Endothelial cell of umbilical vein (primary cell): Measurements from ENCODE around the gene SFSWAP. TPM values are rescaled to one million over a fixed set of nuclear protein-coding genes. Genes with fewer than 3 reads are reported as not detected.

Experiments
- BruUV-seq: library from RNA; stranded (reverse); fragments of 400-500 nt; replicated peaks from 2 replicates; lab custom pipeline; 2021; lab: Mats Ljungman, UMichigan
- CTCF ChIA-PET: fragments of 300-600, 350-600 bp; sonication (Branson Sonifier 250); formaldehyde crosslinking; loops from one replicate; lab custom pipeline; 2021; ENCODE audit warnings: antibody characterized with exemption, inconsistent platforms; lab: Charles Lee
- POLR2A ChIA-PET: fragments of 300-600, 350-600 bp; sonication (Branson Sonifier 250); formaldehyde crosslinking; loops from one replicate; lab custom pipeline; 2021; ENCODE audit warnings: antibody characterized with exemption, inconsistent platforms; lab: Charles Lee
- DNase-seq: peaks from one replicate; pipeline ENCODE4 v3.0.0-alpha.2; 2011; ENCODE audit warnings: low read depth, low spot score
- FAIRE-seq: peaks from 2 replicates; lab custom pipeline; 2011; peaks lifted over from hg19 to GRCh38; lab: Jason Lieb, UNC
- H2AFZ ChIP-seq: 2 replicates; pipeline ENCODE4 v1.6.0; 2012; ENCODE audit warnings: low read depth, low read length, control low read depth, inconsistent platforms
- H3K27ac ChIP-seq: 2 replicates; pipeline ENCODE4 v1.5.1; 2011; ENCODE audit warnings: low read depth, mild to moderate bottlenecking, control low read depth, low read length, moderate library complexity; ENCODE audit not compliant: insufficient read depth
- H3K27me3 ChIP-seq, 2 experiments: 2 replicates each; pipeline versions ENCODE4 v1.6.0 to v1.6.1; 2011; ENCODE audit warnings: low read length in 2 of 2, mixed read lengths in 1 of 2; ENCODE audit not compliant: control insufficient read depth in 2 of 2, insufficient read depth in 2 of 2
- H3K36me3 ChIP-seq, 2 experiments: 2 replicates in 1 of 2; 3 replicates in 1 of 2; pipeline ENCODE4 v1.5.1; 2011; ENCODE audit warnings: low read length in 2 of 2, mild to moderate bottlenecking in 1 of 2, moderate library complexity in 1 of 2; ENCODE audit not compliant: control insufficient read depth in 2 of 2, insufficient read depth in 2 of 2; ENCODE audit errors: extremely low read depth in 1 of 2
- H3K4me1 ChIP-seq: 3 replicates; pipeline ENCODE4 v1.5.1; 2011; ENCODE audit warnings: mild to moderate bottlenecking, low read length; ENCODE audit not compliant: control insufficient read depth, insufficient read depth; ENCODE audit errors: extremely low read depth
- H3K4me2 ChIP-seq: 2 replicates; pipeline ENCODE4 v1.6.1; 2011; ENCODE audit warnings: low read length, control low read depth, mixed read lengths; ENCODE audit not compliant: insufficient read depth
- H3K4me3 ChIP-seq, 3 experiments: fragments of 200-600 bp in 1 of 3; sonication (generic), shearing (Covaris generic) in 1 of 3; replicated peaks in 1 of 3; 2 replicates each; pipeline ENCODE4 v1.5.1; 2011 to 2016; ENCODE audit warnings: control low read depth in 3 of 3, low read length in 3 of 3, mild to moderate bottlenecking in 2 of 3, inconsistent platforms in 1 of 3, low read depth in 1 of 3, moderate library complexity in 1 of 3; ENCODE audit not compliant: insufficient read depth in 1 of 3
- H3K79me2 ChIP-seq: 2 replicates; pipeline ENCODE4 v1.6.0; 2012; ENCODE audit warnings: low read length, inconsistent platforms; ENCODE audit not compliant: control insufficient read depth, insufficient read depth
- H3K9ac ChIP-seq: replicated peaks from 2 replicates; pipeline ENCODE3; 2011; ENCODE audit warnings: low read length, control low read depth; ENCODE audit not compliant: insufficient read depth; ENCODE audit errors: extremely low read depth
- H3K9me1 ChIP-seq: replicated peaks from 3 replicates; pipeline ENCODE4 v1.6.0; 2011; ENCODE audit warnings: mild to moderate bottlenecking, low read length; ENCODE audit not compliant: control insufficient read depth, insufficient read depth; ENCODE audit errors: extremely low read depth
- H3K9me3 ChIP-seq: replicated peaks from 2 replicates; pipeline ENCODE4 v1.5.1; 2012; ENCODE audit warnings: low read length, inconsistent platforms; ENCODE audit not compliant: control insufficient read depth, insufficient read depth
- H4K20me1 ChIP-seq: replicated peaks from 2 replicates; pipeline ENCODE3; 2011; ENCODE audit warnings: mild to moderate bottlenecking, low read length; ENCODE audit not compliant: control insufficient read depth, insufficient read depth; ENCODE audit errors: extremely low read depth
- CTCF ChIP-seq, 2 donors: IDR thresholded peaks; 1 replicate in 1 of 2; 2 replicates in 1 of 2; pipeline ENCODE4 v1.5.1; 2011; ENCODE audit warnings: low read length in 2 of 2, mild to moderate bottlenecking in 2 of 2, moderate library complexity in 2 of 2, control low read depth in 1 of 2, inconsistent platforms in 1 of 2, low read depth in 1 of 2; ENCODE audit not compliant: insufficient read depth in 1 of 2; ENCODE audit errors: extremely low read depth in 1 of 2
- EZH2 ChIP-seq: IDR thresholded peaks from 2 replicates; pipeline ENCODE4 v1.6.1; 2012; ENCODE audit warnings: borderline replicate concordance, low read depth, mild to moderate bottlenecking, moderate library complexity, low read length, inconsistent platforms; ENCODE audit not compliant: severe bottlenecking
- FOS ChIP-seq: IDR thresholded peaks from 2 replicates; pipeline ENCODE4 v1.6.1; 2011; ENCODE audit warnings: mild to moderate bottlenecking, low read length, moderate library complexity, borderline replicate concordance; ENCODE audit not compliant: insufficient read depth
- GATA2 ChIP-seq: IDR thresholded peaks from 2 replicates; pipeline ENCODE4 v1.7.0; 2011; ENCODE audit warnings: low read depth, mild to moderate bottlenecking, moderate library complexity, mixed read lengths, low read length; ENCODE audit not compliant: insufficient read length, insufficient read depth
- JUN ChIP-seq: IDR thresholded peaks from 2 replicates; pipeline ENCODE4 v1.6.1; 2011; ENCODE audit warnings: borderline replicate concordance, low read depth; ENCODE audit not compliant: insufficient read length, insufficient read depth
- MAX ChIP-seq: IDR thresholded peaks from 2 replicates; pipeline ENCODE4 v1.6.1; 2011; ENCODE audit not compliant: insufficient read depth, insufficient read length
- MYC ChIP-seq: IDR thresholded peaks from one replicate; pipeline ENCODE4 v1.6.1; 2011; ENCODE audit warnings: mild to moderate bottlenecking, low read depth, low read length
- POLR2A ChIP-seq: IDR thresholded peaks from 2 replicates; pipeline ENCODE4 v1.6.1; 2012; ENCODE audit warnings: low read depth, mild to moderate bottlenecking, control low read depth, low read length
- POLR2AphosphoS5 ChIP-seq: IDR thresholded peaks from 2 replicates; pipeline ENCODE4 v1.6.1; 2012; ENCODE audit warnings: low read depth, mild to moderate bottlenecking, control low read depth, low read length, moderate library complexity; ENCODE audit not compliant: insufficient read depth
- dilution Hi-C: fragments of 300-500 bp; cut with MboI; formaldehyde crosslinking; loops from one replicate; pipeline ENCODE4 v1.15.0; 2019; ENCODE audit warnings: low sequenced_read_pairs; ENCODE audit not compliant: extremely low pct_ligation_motif_present
- intact Hi-C: fragments of 100-400 bp; cut with micrococcal nuclease; formaldehyde crosslinking; loops from one replicate; pipeline ENCODE4 v1.10.0; 2022
- polyA plus RNA-seq, 4 experiments: library from polyadenylated mRNA; depleted of rRNA in 3 of 4; stranded (reverse) in 3 of 4; unstranded in 1 of 4; fragments of >200 nt; gene quantifications; 2 replicates each; pipeline versions ENCODE4 v1.2.1 to v1.2.3, GENCODE V29; 2011 to 2012; ENCODE audit warnings: missing spikeins in 1 of 4
- total RNA-seq: library from RNA; stranded (reverse); gene quantifications from 2 replicates; pipeline ENCODE4 v1.2.3, GENCODE V29; 2021

Gene SFSWAP
- total and polyA plus RNA-seq, 2 donors (not counting 3 experiments of a cell fraction or from before 2014, with no cell fraction given) = 38.1 to 53.3 TPM

GRCh38 chr12:131673888-131674257 is 37.0 kb upstream of the SFSWAP start:
- ChIA-PET CTCF (no interaction called here), POLR2A (no interaction called here)
- Histone ChIP-seq H2AFZ (no peak overlapping the region), H3K36me3 (no peaks in the 10 kb centered on the region), H3K4me3 (no peak overlapping the region), H3K27me3 (no peaks in the 10 kb centered on the region), H3K9ac (no peak overlapping the region), H3K27ac (no peak overlapping the region), H3K79me2 (no peaks in the 10 kb centered on the region), H4K20me1 (no peaks in the 10 kb centered on the region), H3K4me1 (no peaks in the 10 kb centered on the region), H3K9me1 (no peaks in the 10 kb centered on the region), H3K9me3 (no peaks in the 10 kb centered on the region), H3K4me2 (no peak overlapping the region)
- no TSS peak for BruUV-seq
- intact Hi-C loops = no loop called here
- DNase-seq = no peak
- dilution Hi-C loops = no loop called here
- FAIRE-seq = no peak
- TF ChIP-seq POLR2A = no peak
- TF ChIP-seq JUN = no peak
- TF ChIP-seq EZH2 = no peak
- TF ChIP-seq GATA2 = no peak
- no peak for TF ChIP-seq POLR2AphosphoS5
- TF ChIP-seq MAX = no peak
- no peak for TF ChIP-seq CTCF (IDR thresholded peaks at IDR 0.05; ENCODE audit: extremely low read depth in 1 of 2, insufficient read depth in 1 of 2, low read depth in 1 of 2, low read length in 2 of 2)
- no peak for TF ChIP-seq MYC
- no peak for TF ChIP-seq FOS
